ENCODE data around the gene RALGPS1.

The RALGPS1 gene

DNA sequence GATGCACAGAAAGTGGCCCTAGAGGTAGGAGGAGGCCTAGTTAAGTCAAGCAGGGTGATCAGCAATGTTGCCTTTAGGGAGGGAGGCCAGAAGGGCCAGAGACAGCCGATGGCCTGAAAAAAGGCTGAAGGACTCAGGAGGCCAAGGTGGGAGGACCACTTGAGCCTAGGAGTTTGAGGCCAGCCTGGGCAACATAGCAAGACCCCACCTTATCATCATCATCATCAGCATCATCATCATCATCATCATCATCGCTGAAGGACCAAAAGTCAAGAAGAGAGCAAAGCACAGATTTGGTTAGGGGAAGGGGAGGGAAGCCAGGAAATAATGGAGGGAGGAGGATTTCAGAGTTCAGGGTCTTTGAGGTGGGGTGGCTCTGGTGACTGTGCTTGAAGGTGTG, 74.3 kb downstream of the RALGPS1 start:
- TF ChIP-seq, protein P1, sequence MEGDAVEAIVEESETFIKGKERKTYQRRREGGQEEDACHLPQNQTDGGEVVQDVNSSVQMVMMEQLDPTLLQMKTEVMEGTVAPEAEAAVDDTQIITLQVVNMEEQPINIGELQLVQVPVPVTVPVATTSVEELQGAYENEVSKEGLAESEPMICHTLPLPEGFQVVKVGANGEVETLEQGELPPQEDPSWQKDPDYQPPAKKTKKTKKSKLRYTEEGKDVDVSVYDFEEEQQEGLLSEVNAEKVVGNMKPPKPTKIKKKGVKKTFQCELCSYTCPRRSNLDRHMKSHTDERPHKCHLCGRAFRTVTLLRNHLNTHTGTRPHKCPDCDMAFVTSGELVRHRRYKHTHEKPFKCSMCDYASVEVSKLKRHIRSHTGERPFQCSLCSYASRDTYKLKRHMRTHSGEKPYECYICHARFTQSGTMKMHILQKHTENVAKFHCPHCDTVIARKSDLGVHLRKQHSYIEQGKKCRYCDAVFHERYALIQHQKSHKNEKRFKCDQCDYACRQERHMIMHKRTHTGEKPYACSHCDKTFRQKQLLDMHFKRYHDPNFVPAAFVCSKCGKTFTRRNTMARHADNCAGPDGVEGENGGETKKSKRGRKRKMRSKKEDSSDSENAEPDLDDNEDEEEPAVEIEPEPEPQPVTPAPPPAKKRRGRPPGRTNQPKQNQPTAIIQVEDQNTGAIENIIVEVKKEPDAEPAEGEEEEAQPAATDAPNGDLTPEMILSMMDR (conservative IDR thresholded peaks at IDR 0.05): no peak
- TF ChIP-seq ZFX (IDR thresholded peaks at IDR 0.05): no peak
- no peak overlapping the region for H3K27ac ChIP-seq

DNA sequence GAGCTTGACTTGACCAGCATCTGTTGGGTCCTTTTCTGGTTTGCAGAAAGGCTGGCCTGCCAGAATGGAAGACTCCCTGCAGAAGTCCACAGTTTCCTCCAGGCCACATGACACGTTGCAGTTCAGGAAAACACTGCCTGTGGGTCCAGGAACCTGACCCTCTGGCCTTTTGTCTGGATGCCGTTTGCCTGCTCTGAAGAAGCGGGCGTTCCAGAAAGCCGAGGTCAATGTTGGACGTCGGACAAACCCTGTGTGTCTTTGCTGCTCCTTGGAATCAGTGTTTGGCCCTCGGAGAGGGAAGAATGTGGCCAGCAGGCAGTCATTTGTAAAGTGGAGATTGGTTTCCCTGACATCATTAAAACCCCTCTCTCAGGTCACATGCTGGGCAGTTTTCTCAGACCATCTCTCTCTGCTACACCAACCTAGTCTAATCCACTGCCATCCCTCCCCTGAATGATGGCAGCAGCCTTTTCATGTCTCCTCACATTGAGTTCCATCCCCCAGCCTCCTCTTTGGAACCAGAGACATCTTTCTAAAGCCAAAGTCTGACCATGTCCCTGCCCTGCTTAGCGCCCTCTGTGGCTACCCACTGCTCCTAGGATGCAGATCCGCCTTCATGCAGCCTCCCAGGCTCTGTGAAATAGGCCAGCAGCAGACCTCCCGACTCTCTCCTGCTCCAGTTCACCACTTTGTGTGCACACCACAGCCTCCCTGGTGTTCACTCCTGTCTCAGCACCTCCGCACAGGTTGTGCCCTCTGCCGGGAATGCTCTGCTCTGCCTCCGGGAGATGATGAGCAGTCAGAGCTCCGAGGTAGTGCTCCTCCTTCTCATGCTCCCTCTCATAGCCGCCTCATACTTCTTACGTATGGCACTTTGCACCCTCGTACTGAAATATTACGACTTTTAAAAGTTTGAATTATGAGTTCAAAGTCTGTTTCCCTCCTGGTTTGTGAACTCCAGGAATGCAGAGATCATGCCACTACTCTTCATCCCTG, 75.6 kb downstream of the RALGPS1 start:
- no peak overlapping the region for H3K27ac ChIP-seq
- TF ChIP-seq, protein P1 (conservative IDR thresholded peaks at IDR 0.05): no peak
- no peak for TF ChIP-seq ZFX (IDR thresholded peaks at IDR 0.05)

DNA sequence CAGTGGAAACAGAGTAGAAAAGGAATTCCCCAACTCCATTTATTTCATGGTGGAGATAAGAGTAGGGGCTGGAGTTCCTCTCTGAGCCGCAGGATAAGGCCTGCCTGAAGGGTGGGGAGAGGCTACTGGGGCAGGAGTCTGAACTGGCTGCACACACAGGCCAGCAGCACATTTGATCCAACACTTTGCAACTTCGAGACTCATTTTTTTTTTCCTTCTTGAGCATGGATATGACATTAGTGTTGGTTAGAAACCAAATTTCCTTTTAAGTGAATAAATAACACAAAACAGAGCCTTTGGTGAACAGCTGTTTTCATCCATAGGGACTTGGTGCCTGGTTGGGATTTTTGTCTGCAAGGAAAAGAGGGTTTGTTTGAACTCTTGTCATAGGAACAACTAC, 76.6 kb downstream of the RALGPS1 start:
- no peak for TF ChIP-seq ZFX (IDR thresholded peaks at IDR 0.05)
- TF ChIP-seq, protein P1 (conservative IDR thresholded peaks at IDR 0.05): no peak
- H3K27ac ChIP-seq: no peak overlapping the region

DNA sequence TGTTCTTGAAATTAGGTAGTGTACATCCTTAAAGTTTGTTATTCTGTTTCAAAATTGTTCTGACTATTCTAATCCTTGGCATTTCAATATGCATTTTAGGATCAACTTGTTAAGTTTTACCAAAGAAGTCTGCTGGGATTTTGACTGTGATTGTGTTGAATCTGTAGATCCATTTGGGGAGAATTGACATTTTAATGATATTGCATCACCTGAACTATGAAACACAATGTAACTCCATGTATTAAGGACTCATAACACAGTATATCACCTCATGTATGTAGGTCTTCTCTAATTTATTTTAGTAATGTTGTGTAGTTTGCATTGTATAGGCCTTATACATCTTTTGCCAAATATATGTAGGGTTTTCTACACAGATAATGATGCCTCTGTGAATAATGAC, 77.8 kb downstream of the RALGPS1 start:
- TF ChIP-seq, protein P1 (conservative IDR thresholded peaks at IDR 0.05): no peak
- TF ChIP-seq ZFX (IDR thresholded peaks at IDR 0.05): no peak

DNA sequence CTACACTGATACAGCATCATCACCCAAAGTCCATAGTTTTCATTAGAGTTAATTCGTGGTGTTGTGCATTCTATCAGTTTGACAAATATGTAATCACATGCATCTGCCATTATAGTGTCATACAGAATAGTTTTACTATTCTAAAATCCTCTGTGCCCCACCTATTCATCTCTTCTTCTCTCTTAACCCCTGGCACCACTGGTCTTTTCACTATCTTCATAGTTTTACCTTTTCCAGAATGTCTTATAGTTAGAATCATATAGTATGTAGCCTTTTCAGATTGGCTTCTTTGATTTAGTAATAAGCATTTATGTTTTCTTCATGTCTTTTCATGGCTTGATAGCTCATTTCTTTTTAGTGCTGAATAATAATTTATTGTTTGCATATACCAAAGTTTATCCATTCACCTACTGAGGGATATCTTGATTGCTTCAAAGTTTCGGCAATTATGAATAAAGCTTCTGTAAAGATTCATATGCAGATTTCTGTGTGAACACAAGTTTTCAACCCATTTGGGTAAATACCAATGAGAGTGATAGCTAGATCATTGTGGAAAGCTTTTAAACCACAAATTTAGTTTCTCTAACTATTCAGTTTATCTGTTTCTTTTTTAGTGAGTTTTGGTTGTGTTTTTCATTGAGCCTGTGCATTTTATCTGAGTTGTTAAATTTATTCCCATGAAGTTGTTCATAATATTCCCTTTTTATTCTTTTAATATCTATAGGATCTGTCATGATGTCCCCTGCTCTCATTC, 84.9 kb downstream of the RALGPS1 start:
- H3K27ac ChIP-seq: no peak overlapping the region
- TF ChIP-seq, protein P1 (conservative IDR thresholded peaks at IDR 0.05): no peak
- TF ChIP-seq ZFX (IDR thresholded peaks at IDR 0.05): no peak

More for the DNA sequence above, 77.8 kb downstream of the RALGPS1 start:
- H3K27ac ChIP-seq: no peak overlapping the region

DNA sequence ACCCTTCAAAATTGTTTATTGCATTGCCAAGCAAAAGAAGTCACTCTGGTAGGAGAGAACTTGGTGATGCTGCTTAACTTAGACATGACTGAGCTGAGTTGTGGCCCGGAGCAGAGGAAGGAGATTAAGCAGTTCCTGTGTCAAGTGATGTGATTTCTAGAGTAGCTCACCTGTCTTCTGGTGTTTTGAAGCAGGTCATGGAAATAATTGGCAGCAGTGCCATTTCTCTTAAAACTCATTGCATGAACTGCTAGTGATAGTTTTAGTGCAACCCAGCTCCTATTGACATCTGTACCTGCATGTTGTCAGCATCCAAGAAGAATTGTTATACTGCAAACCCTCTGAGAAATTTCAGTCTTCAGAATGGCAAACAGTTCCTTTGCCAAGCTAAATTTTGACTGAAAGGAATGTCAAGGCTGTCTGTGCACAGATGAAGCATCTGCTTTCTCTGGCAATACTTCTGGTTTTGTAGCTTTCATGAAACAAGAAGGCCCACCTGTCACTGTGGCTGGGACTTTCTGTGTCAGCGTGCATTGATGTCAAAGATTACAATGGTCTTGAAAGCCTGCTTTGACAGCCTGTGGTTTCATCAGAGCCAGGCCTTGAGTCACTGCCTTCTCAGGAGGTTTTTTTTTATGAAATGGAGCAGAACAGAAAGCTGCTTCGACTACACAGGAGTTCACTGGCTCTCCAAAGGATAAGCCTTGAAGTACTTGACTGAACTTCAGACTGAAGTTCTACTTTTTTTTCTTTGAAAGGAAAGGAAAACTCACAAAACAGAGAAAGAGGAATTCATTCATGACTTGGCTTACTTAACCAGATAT, 90.6 kb downstream of the RALGPS1 start:
- TF ChIP-seq, protein P1 (conservative IDR thresholded peaks at IDR 0.05): no peak
- TF ChIP-seq ZFX (IDR thresholded peaks at IDR 0.05): no peak
- no peak overlapping the region for H3K27ac ChIP-seq
